Ectodermal cell (in vitro differentiated cells): Measurements from ENCODE around the gene AKIP1.
"Not testable (repeated sequence)": the region's sequence is repeated elsewhere in the genome, so short reads cannot be mapped to it uniquely, and the experiment has no call there.

ENCODE experiments used
- H3K27ac ChIP-seq: 2 replicates; pipeline ENCODE4 v1.7.0; 2013; ENCODE audit warnings: mild to moderate bottlenecking, low read depth, low read length; ENCODE audit not compliant: insufficient read depth, poor library complexity, severe bottlenecking
- H3K27me3 ChIP-seq: 2 replicates; pipeline ENCODE4 v1.7.0; 2013; ENCODE audit warnings: mild to moderate bottlenecking, low read length; ENCODE audit not compliant: insufficient read depth, control insufficient read depth, poor library complexity, severe bottlenecking
- H3K36me3 ChIP-seq: one replicate; pipeline ENCODE4 v1.7.0; 2013; ENCODE audit warnings: low read length; ENCODE audit not compliant: control insufficient read depth, insufficient read depth
- H3K4me1 ChIP-seq: one replicate; pipeline ENCODE4 v1.7.0; 2013; ENCODE audit warnings: low read length; ENCODE audit not compliant: control insufficient read depth, insufficient read depth
- H3K4me3 ChIP-seq: 2 replicates; pipeline ENCODE4 v1.7.0; 2013; ENCODE audit warnings: low read depth, low read length, control low read depth; ENCODE audit not compliant: insufficient read depth
- H3K9me3 ChIP-seq: 2 replicates; pipeline ENCODE4 v1.7.0; 2013; ENCODE audit warnings: mild to moderate bottlenecking, low read length, moderate library complexity; ENCODE audit not compliant: control insufficient read depth
- WGBS, 2 experiments: methylation state at CpG; one replicate each; pipeline ENCODE4 v1.1.7; 2013; ENCODE audit warnings: missing lambda C conversion rate in 2 of 2; 5-methylcytosine and 5-hydroxymethylcytosine counted together

AKIP1 gene

DNA sequence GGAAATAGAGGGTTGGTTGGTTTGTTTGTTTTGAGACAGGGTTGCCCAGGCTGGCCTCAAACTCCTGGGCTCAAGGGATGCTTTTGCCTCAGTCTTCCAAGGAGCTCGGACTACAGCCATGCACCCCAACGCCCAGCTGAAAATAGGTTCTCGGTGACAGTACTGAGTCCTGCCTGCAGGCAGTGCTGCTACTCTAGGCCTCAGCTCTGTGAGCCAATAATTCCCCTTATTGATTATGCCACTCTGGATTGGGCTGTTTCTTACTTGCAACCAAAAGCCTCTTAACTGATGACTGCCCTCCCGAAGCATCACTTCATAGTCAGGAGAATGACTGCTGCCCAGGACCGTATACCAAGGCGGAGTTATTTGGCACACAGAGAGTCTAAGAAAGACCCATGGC is 22.9 kb downstream of the AKIP1 start:
- Histone ChIP-seq H3K9me3 (no peaks in the 10 kb centered on the region), H3K27me3 (no peaks in the 10 kb centered on the region), H3K27ac (no peak overlapping the region), H3K4me3 (no peak overlapping the region), H3K36me3 (no peaks in the 10 kb centered on the region), H3K4me1 (peaks cover 15% of the 10 kb centered on the region)
- WGBS, 2 experiments: 89 to 91% methylated on average over 6 of the region's 6 CpGs

DNA sequence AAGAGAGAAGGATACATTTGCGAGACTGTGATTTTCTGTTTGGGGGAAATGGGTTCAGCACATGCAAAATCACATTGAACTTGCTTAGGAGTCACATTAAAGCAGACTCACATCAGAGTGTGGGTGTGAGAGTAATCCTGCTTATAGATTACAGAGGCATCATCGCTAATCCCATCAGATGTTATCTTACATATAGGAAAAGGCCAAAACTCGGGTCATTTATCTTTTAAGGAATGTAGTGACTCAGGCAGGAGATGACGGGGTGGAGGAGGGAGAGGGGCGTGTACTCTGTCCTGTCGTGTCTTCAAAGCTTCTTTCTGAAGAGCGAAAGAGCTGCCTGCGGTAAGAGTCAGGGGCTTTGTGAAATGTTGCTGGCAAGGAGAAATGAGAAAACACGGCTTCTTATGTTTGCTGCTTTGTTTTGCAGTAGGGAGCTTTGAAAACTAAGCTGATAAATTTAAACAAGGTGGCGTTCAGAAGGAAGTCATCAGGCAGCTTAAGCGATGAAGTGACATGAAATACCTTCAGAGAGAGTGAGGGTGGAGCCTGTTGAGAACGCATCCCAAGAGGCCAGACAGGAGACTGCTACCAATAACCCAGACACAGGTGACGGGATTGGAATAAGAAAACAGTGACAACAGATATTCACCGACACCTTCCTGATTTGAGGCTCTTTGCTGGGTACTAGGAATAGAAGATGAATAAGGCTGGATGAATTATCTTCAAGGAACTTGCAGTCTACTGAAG is 23.9 kb downstream of the AKIP1 start:
- WGBS, 2 experiments: 58 to 62% methylated on average over 14 of the region's 14 CpGs

DNA sequence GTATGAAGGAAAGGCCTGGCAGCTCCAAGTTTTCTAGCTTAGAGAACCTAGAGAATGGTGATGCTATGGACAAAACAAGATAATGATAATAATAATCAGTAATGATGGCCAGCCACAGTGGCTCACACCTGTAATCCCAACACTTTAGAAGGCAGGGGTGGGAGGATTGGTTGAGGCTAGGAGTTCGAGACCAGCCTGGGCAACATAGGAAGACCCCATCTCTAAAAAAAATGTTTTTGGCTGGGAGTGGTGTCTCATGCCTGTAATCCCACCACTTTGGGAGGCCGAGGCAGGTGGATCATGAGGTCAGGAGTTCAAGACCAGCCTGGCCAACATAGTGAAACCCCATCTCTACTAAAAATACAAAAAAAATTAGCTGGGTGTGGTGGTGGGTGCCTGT is 24.8 kb downstream of the AKIP1 start:
- peaks cover 15% of the 10 kb centered on the region for H3K4me1 ChIP-seq
- not testable (repeated sequence) for H3K9me3 ChIP-seq, H3K27me3 ChIP-seq, H3K36me3 ChIP-seq, H3K4me3 ChIP-seq, H3K27ac ChIP-seq
- WGBS, 2 experiments: 93 to 100% methylated on average over 2 of the region's 2 CpGs

More for the DNA sequence above, 23.9 kb downstream of the AKIP1 start:
- Histone ChIP-seq H3K27ac (no peak overlapping the region), H3K36me3 (no peaks in the 10 kb centered on the region), H3K27me3 (no peaks in the 10 kb centered on the region), H3K9me3 (no peaks in the 10 kb centered on the region), H3K4me3 (no peak overlapping the region), H3K4me1 (peaks cover 15% of the 10 kb centered on the region)

DNA sequence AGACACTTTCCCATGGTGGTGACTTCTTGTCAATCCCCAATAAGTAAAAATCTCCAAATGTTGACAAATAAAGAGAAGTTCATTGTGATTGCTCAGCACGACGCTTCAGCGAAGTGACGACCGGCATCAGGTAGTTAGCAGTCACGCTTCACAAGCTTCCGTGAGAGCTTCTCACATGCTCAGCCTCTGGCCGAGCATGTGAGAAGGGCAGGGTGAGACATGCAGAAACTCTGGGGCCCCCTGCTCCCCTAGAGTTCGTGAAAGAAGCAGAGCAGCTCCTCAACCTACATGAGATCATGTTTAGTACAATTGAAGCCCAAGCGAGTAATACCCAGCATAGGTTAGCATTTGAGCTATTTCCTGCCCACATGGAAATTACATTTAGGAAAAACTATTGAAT is 26.2 kb downstream of the AKIP1 start:
- Histone ChIP-seq H3K27ac (no peak overlapping the region), H3K4me1 (peaks cover 15% of the 10 kb centered on the region), H3K36me3 (no peaks in the 10 kb centered on the region), H3K9me3 (no peaks in the 10 kb centered on the region), H3K27me3 (no peaks in the 10 kb centered on the region), H3K4me3 (no peak overlapping the region)
- WGBS, 2 experiments: 92 to 93% methylated on average over 10 of the region's 10 CpGs

DNA sequence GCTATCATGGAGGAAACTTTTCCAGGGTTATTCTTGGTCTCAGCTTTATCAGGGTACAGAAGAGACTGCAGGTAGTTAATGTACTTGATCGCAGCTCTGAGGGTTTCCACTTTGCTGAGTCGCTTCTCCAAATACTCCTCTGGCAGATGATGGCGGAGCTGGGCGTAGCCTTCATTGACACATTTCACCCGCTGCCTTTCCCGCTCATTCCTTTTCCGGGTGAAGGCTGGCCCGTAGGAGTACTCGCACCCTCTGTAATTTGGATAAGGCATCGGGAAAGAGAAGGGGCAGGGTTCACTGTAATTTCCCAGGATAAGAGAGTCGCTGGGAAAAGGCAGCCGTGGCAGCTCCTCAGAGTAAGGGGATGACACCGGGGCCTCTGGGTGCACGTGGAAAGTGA is 26.7 kb downstream of the AKIP1 start:
- no peak overlapping the region for H3K27ac ChIP-seq
- H3K27me3 ChIP-seq: no peaks in the 10 kb centered on the region
- H3K9me3 ChIP-seq: no peaks in the 10 kb centered on the region
- no peak overlapping the region for H3K4me3 ChIP-seq
- H3K4me1 ChIP-seq: peaks cover 12% of the 10 kb centered on the region
- H3K36me3 ChIP-seq: no peaks in the 10 kb centered on the region
- WGBS, 2 experiments: 86 to 88% methylated on average over 14 of the region's 14 CpGs

DNA sequence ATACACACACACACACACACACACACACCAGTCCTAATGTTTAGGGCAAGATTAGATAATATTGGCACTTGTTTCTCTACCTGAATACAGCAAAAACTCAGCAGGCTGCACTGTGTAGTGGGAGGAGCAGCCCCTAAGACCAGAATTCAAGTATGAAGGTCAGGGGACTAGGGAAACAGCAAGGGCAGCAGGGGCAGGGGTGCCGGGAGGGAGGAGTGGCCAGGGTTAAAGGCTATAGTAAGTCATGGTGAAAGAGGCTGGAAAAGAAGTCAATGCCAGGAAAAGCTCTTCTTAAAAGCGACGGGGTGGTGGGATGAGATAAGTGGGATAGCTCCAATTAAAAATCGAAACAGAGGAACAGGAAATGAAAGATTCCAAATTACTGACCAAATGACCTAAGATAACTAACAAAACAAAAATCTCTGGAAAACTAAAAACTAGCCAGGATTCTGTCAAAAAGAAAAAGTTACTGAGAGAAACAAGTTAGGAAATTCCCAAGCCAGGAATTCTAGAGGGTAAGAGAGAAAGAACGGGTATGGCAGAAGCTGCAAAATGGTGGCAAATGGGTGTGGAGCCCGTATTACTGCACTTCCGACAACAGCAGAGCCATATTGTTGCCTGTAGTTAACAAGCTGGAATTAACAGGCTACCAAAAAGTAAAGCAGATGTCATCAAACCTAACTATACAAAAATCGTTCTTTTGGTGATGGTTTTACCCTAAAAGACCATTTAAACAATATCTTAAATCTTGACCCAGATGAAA is 30.5 kb downstream of the AKIP1 start:
- Histone ChIP-seq H3K9me3 (no peaks in the 10 kb centered on the region), H3K36me3 (no peaks in the 10 kb centered on the region), H3K4me3 (no peak overlapping the region), H3K27ac (no peak overlapping the region), H3K27me3 (no peaks in the 10 kb centered on the region), H3K4me1 (no peaks in the 10 kb centered on the region)
- WGBS, 2 experiments: 87 to 89% methylated on average over 8 of the region's 8 CpGs

DNA sequence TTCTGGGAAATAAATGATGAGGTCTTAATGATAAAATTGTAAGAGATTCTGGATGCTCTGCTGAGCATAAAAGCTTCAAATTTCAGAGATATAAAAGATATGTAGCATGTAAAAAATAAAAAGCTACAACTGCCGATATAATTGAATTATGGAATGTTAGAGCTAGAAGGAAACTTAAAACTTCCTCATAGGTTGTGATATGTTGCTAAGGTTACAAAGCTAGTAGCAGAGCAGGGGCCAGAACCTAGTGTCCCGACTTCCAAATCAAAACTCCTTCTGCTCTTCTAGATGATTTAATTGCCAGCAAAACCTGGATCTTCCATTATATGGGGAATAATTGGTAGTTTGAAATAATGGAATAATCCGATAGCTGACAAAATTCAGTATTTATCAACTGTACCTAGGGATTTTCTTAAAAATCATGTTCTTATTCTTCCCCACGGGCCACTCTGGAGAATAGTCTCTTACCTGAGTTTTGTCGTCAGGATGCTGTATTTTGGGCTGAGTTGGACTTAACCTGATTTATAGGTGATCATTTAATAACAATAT is 31.6 kb downstream of the AKIP1 start, which contains the start of gene ASCL3:
Gene ASCL3 (minus strand): TSS at position 499 of the 549 bp plus-strand sequence. CDS start 4,855 bp downstream, outside the sequence.
- no peak within 1 kb of the TSS for H3K27ac ChIP-seq
- no peak within 1 kb of the TSS for H3K4me3 ChIP-seq
- 76 to 94% methylated on average over 3 to 5 of the region's 5 CpGs for WGBS, 2 experiments
- H3K4me1 ChIP-seq: no peaks in the 10 kb centered on the region
- no peaks in the 10 kb centered on the region for H3K36me3 ChIP-seq
- H3K27me3 ChIP-seq: no peaks in the 10 kb centered on the region
- H3K9me3 ChIP-seq: no peaks in the 10 kb centered on the region

DNA sequence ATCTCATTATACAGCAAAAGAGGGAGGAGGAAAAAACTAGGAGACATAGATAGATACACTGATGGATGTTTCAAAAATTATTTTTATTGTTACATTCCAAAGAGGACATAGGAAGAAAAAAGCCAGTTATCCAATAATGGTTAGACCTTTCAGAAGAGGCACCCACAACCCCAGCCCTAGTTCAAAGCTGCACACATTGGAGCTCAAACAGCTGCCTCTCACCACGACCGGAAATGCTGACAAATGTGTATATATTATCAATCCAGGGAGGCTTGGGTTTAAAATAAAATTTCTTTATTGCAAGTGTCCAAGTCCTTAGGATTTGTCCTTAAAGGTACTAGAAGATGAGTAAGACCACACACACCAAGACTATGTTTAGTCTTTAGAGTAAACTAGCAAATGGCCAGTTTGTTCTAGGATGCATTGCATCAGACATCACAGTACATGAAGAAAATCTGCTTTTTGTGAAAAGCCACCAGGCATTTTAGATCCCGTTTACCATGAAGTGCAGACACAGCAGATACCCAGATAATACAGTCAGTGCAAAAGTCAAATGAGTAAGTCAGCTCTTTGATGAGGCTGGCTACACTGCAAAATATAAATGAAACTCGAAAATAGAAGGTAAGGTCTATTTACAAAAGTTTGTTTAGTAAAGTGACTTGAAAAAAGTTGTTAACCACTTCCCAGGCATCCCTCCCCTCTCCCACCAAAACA is 36.4 kb downstream of the AKIP1 start:
- H3K9me3 ChIP-seq: no peaks in the 10 kb centered on the region
- no peaks in the 10 kb centered on the region for H3K27me3 ChIP-seq
- no peaks in the 10 kb centered on the region for H3K36me3 ChIP-seq
- no peak overlapping the region for H3K27ac ChIP-seq
- H3K4me1 ChIP-seq: no peaks in the 10 kb centered on the region
- WGBS, 2 experiments: 97 to 99% methylated on average over 4 of the region's 4 CpGs
- no peak overlapping the region for H3K4me3 ChIP-seq

DNA sequence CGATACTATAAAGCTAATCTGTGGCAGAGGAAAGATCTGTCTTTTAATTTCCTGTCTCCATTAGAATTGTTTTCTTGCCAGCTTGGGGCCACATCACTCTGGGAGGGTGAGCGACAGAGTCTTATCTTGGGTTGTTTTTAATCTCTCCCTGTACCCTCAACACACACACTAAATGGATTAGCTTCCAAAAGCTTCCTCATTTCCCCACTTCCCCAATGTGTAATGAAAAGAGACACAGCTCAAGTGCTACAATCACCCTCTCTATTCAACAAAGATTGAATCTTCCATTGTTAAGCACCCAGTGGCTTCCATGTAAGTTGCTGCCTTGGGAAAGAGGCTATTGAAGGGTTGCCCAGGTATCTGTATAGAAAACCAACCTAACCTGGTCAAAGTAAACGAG is 37.9 kb downstream of the AKIP1 start:
- WGBS, 2 experiments: 93 to 95% methylated on average over 3 of the region's 3 CpGs
- Histone ChIP-seq H3K27me3 (no peaks in the 10 kb centered on the region), H3K36me3 (no peaks in the 10 kb centered on the region), H3K4me3 (no peak overlapping the region), H3K27ac (no peak overlapping the region), H3K4me1 (no peaks in the 10 kb centered on the region), H3K9me3 (no peaks in the 10 kb centered on the region)

DNA sequence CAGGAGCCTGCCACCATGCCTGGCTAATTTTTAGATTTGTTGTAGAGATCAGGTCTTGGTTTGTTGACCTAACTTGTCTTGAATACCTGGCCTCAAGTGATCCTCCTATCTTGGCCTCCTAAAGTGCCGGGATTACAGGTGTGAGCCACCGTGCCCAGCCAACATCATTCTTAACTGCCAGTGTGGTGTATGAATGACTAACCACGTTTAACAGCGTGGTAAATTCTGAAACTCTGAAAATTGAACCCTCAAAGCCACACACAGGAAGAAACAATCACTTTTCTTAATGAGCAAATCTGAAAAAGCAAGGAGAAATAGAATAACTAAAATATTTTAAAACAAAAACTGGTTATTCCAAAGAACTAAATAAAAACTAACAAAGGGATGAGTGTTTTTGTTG is 45.9 kb downstream of the AKIP1 start:
- Histone ChIP-seq H3K9me3 (no peaks in the 10 kb centered on the region), H3K27ac (no peak overlapping the region), H3K4me1 (no peaks in the 10 kb centered on the region), H3K36me3 (no peaks in the 10 kb centered on the region), H3K4me3 (no peak overlapping the region), H3K27me3 (no peaks in the 10 kb centered on the region)
- WGBS, 2 experiments: 93 to 97% methylated on average over 4 of the region's 4 CpGs
